ENCODE measurements around the gene PCCA.
A peak's percentile ranks its signal among the peaks of the same experiment; 100 is the strongest.
"Not testable (repeated sequence)": the region's sequence is repeated elsewhere in the genome, so short reads cannot be mapped to it uniquely, and the experiment has no call there.

Gene PCCA

GRCh38 chr13:100544866-100545683, 456.2 kb downstream of the PCCA start:
- DNase-seq (ENCODE audit: low spot score), result no peak

DNA sequence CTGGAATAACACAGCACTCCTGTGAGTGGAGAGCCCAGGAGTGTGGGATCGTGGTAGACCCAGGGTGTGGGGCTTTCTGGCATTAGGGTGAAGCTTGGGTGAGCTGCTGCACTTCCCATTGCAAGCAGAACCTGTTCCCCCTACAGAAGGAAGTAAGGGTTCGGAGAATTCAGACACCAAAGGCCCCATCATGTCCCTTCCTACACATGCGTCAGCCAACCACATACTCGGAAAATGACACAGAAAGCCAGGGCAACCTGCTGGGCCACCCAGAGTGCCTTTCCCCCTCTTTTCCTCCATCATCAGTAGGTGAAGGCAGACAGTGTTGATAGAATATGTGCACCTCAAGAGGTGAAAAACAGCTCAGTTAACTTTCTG, 456.8 kb downstream of the PCCA start:
- DNase-seq (ENCODE audit: low spot score), result no peak

DNA sequence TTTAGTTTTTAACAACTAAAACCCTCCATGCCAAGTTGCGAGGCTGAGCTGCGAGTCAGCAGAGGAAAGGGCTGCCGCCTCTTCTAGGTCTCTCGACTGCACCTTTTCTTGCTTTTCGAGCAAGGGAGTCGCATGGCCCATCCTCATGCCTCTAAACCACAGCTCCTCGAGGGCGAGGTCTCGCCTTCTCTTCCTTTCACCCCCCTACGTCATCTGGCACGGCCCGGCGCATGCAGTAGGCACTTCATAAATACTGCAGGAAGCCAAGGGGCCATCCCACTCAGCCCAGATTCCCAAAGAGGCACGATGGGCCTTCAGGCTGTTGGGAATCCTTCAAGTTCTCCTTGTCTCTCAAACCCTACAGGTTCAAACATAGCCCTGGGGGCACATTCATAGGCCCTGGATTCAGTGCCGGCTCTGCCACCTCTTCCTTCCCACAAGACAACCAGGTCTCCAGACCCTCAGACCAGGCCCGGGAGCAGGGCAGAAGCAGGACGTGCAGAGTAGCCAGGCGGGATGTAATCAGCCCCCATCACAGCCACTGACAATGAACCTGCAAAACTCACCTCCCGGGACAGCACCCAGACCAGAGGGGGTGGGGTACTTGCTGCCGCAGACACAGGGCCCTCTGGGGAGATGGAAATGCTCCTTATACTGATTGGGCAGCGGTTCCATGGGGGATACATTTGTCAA, 458.0 kb downstream of the PCCA start:
- DNase-seq (ENCODE audit: low spot score), result no peak

DNA sequence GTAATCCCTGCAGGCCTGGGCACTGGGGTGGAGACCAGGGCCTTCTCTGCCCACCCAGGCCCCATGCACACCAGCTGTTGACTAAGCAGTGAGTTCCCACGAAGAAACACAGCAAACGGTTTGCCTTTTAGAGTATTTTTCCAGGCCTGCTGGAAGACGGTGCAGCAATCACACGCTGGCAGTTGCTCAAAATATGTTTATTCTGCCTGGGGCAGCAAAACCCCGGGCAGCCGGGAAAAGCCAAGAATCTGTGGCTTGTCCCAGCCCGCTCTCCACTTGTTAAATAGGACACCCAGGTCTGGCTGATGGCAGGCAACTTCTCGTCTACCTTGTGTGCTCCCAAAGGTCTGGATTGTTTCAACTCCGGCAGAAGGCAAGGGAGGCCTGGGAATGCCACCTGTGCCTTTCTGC, 458.9 kb downstream of the PCCA start:
- no peak for DNase-seq (ENCODE audit: low spot score)

GRCh38 chr13:100549316-100549715, 460.4 kb downstream of the PCCA start:
- no peak for DNase-seq (ENCODE audit: low spot score)

- DNase-seq (ENCODE audit: low spot score), result no peak
Measured at GRCh38 chr13:100552755-100553154, 463.9 kb downstream of the PCCA start.

DNA sequence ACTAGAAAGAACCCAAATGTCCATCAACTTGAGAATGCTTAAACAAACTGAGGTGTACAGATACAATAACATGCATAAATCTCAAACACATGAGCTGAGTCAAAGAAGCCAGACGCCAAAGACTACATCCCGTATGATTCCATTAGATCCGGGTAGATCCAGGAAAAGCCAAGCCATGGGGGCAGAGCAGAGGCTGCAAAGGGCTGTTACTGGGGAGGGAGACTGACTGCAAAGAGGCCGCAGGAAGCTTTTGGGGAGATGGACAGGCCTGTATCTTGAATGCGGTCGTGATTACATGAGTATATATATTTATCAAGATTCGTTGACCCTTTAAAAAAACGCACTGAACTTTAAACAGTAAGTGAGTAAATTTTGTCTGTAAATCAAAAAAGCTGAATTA, 471.0 kb downstream of the PCCA start:
- DNase-seq (ENCODE audit: low spot score), result no peak

DNA sequence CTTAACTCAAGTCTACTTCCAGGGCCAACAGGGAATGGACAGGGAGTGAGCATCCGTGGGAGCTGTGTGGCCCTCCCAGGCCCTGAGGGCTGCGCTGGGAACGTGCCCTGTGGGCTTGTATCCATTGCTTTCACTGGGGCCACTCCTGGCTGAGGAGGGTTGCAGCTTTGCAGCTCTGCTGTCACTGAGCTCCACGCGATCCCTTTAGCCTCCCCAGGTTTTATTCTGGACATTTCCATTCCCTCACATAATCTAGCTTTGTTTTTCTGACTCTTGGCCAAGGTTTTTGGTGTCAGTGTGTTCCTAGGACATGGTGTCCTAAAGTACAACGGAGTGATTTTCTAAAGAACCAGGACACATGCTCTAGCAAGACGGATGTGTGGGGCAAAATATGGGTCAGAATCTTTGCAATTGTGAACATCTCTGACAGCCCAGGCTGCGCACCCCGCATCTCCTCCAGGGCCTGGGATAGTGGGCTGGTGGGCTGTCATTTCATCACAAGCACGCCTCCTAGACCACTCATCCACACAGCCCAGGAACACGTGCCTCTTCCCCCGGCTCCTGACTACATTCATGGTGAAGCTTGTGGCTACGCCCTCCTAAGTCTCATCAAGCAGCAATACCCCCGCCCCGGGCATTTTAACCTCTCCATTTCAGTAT, 471.7 kb downstream of the PCCA start:
- DNase-seq (ENCODE audit: low spot score), result no peak

DNA sequence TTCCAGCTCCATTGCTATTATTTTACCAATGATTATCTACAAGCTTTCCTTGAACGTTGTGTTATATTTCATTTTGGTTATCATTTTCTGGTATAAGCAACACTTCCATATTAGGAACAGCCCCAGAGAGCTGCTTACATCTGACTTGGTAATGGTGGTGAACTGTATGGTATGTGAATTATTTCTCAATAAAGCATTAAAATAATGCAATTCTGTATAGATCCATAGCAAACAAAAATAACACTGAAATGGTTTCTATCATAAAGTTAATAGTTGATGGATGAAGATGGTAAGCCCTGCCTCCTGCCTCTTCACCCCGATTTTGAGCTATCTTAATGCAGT, 472.2 kb downstream of the PCCA start:
- no peak for DNase-seq (ENCODE audit: low spot score)

DNA sequence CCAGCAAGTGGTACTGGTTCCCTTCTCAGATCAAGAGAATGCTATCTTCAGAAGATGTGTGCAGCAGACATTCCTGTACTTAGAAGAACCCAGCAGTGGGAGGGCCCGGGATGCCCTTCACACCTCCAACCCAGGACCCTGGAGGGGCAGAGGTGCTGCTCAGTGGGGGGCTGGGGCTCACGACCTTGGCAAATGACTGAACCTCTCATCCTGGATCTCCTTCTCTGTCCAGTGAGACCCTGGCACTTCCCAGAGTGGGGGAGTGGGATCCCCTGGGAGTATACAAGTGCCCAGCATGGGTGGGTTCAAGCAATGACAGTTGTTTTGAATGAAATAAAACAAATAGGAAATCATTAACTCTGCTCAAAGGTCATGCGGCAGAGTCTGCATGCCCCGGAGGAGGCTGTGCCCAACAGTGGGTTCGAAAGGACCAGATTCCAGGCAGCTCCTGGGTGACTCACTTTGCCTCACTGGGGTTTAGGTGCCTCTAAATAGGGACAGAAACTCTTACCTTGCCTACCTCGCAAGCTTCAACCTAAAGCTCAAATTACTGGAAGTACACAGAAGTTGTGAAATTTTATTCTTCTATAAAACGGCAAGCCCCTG, 472.8 kb downstream of the PCCA start:
- DNase-seq (ENCODE audit: low spot score), result no peak

GRCh38 chr13:100563779-100564178, 474.9 kb downstream of the PCCA start:
- DNase-seq (ENCODE audit: low spot score), result no peak

GRCh38 chr13:100564444-100565223, 475.7 kb downstream of the PCCA start:
- DNase-seq (ENCODE audit: low spot score), result no peak

- DNase-seq (ENCODE audit: low spot score), result no peak
Measured at GRCh38 chr13:100565286-100565685, 476.4 kb downstream of the PCCA start.

- no peak for DNase-seq (ENCODE audit: low spot score)
Measured at GRCh38 chr13:100566543-100566942, 477.6 kb downstream of the PCCA start.

- peak; percentile 70 for DNase-seq (ENCODE audit: low spot score)
Measured at GRCh38 chr13:100573121-100573520, 484.2 kb downstream of the PCCA start.

- DNase-seq (ENCODE audit: low spot score), result not testable (repeated sequence)
Measured at GRCh38 chr13:100577239-100577638, 488.3 kb downstream of the PCCA start.

Measured in putamen (tissue), 1 donor.